ENCODE results near the gene KBTBD4.
A peak's percentile ranks its signal among the peaks of the same experiment; 100 is the strongest.
"Not testable (repeated sequence)": the region's sequence is repeated elsewhere in the genome, so short reads cannot be mapped to it uniquely, and the experiment has no call there.

KBTBD4 gene

GRCh38 chr11:47583844-47584243 is 5.1 kb upstream of the KBTBD4 start:
- Mint-ChIP-seq H3K9me3 (no peaks in the 10 kb centered on the region), H3K4me3 (no peak overlapping the region), H3K27me3 (ENCODE audit: low read depth) (no peaks in the 10 kb centered on the region), H3K4me1 (ENCODE audit: low read depth) (peaks cover 14% of the 10 kb centered on the region), H3K36me3 (ENCODE audit: low read depth) (peaks cover 25% of the 10 kb centered on the region), H3K27ac (no peak overlapping the region)

DNA sequence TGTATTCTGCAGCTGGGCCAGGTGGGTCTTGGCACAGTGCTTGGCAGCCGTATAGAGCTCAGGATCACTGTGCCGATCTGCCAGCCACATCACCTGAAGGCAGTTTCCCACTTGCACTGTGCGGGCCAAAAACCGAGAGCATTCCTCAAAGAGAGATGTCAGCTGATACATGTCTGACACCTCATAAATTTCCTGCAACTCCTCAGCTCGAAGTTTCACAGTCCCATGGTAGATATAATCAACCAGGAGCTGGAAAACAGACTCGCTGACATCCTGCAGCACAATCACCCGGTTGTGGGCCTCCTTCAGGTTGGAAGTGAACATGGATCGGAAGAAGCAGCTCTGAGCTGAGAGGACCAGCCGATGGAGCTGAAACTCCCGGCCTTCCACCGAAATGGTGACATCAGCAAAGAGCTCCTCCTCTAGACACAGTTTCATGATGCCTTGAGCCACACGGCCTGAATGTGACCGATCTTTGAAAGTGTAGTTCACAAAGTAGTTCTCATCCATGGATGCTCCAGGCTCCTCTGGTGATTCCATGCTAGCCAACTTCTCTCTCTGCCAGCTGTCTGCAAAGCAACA is 1.2 kb downstream of the KBTBD4 start:
- peak overlapping the region; percentile 99 for H3K4me3 Mint-ChIP-seq

DNA sequence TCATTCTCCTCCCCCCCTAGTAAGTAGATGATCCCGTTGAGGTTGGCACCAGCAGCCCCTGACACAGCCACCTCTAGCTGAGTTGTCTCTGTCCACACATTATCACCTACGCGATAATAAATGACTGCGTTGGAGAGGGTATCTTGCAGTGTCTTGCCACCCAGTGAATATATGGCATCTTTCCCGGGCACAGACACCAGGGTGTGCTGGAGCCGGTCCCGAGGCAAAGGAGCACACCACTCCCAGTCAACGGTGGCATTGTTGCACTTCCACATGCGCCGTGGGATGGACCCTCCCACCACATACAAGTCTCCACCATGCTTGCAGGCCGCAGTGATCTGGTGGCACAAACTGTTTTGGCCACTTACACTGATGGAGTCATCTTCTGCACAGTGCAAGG is 5.4 kb downstream of the KBTBD4 start:
- Mint-ChIP-seq H3K4me3 (no peak overlapping the region), H3K27me3 (ENCODE audit: low read depth) (no peaks in the 10 kb centered on the region), H3K4me1 (ENCODE audit: low read depth) (peaks cover 18% of the 10 kb centered on the region), H3K27ac (no peak overlapping the region), H3K9me3 (no peaks in the 10 kb centered on the region), H3K36me3 (ENCODE audit: low read depth) (peaks cover 46% of the 10 kb centered on the region)

More for the DNA sequence above, 1.2 kb downstream of the KBTBD4 start:
- Mint-ChIP-seq H3K36me3 (ENCODE audit: low read depth) (peaks cover 43% of the 10 kb centered on the region), H3K9me3 (no peaks in the 10 kb centered on the region), H3K27me3 (ENCODE audit: low read depth) (no peaks in the 10 kb centered on the region), H3K4me1 (ENCODE audit: low read depth) (peaks cover 25% of the 10 kb centered on the region), H3K27ac (no peak overlapping the region)

DNA sequence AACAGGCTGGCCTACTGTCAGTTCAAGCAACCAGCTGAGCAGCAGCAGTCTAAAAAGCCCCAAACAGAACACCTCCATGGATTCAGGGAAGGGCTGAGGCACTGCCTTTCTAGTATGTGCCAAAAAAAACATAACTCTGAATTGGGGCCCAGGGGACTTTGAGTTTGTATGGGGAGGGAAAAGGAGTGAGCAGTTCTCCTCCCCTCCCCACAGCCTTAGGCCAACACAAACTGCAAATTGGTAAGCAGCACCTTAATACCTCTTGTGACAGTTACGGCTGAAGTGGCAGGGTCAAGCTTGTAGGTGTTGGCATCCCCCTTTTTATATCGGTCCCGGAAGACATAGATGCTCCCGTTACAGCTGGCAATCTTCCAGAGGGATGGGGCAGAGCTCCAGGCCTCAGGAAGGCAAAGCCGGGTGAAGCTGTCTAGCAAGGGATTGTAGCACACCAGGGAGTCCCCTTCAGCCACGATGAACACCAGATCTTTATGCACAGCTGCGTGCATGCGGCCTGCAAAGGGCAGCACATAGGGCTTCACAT is 6.0 kb downstream of the KBTBD4 start:
- H3K4me3 Mint-ChIP-seq: no peak overlapping the region
- H3K27ac Mint-ChIP-seq: no peak overlapping the region
- no peaks in the 10 kb centered on the region for H3K27me3 Mint-ChIP-seq (ENCODE audit: low read depth)
- peaks cover 46% of the 10 kb centered on the region for H3K36me3 Mint-ChIP-seq (ENCODE audit: low read depth)
- peaks cover 15% of the 10 kb centered on the region for H3K4me1 Mint-ChIP-seq (ENCODE audit: low read depth)
- H3K9me3 Mint-ChIP-seq: no peaks in the 10 kb centered on the region

DNA sequence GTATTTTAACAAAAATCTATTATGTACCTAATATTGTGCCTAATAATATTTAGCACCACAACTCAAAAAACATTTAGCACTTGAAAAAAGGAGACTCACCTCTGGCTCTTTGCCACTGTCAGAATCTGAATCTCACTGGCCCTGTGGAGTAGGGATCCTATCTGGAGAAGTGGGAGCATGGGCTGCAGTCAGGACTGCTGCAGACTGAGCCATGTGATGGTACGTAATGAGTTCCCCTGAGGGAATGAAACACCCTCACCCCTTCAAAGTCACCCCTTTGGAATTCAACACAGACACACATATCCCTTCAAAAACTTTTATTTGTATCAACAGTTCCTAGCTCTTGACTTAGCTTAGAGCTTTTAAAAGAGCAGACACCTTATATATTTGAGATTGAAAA is 6.9 kb downstream of the KBTBD4 start:
- peaks cover 42% of the 10 kb centered on the region for H3K36me3 Mint-ChIP-seq (ENCODE audit: low read depth)
- no peaks in the 10 kb centered on the region for H3K9me3 Mint-ChIP-seq
- peaks cover 10% of the 10 kb centered on the region for H3K4me1 Mint-ChIP-seq (ENCODE audit: low read depth)
- no peaks in the 10 kb centered on the region for H3K27me3 Mint-ChIP-seq (ENCODE audit: low read depth)
- no peak overlapping the region for H3K27ac Mint-ChIP-seq
- no peak overlapping the region for H3K4me3 Mint-ChIP-seq

GRCh38 chr11:47571357-47571729 is 7.4 kb downstream of the KBTBD4 start:
- Mint-ChIP-seq H3K27me3 (ENCODE audit: low read depth) (no peaks in the 10 kb centered on the region), H3K9me3 (no peaks in the 10 kb centered on the region), H3K4me1 (ENCODE audit: low read depth) (peaks cover 15% of the 10 kb centered on the region), H3K36me3 (ENCODE audit: low read depth) (peaks cover 38% of the 10 kb centered on the region), H3K4me3 (no peak overlapping the region), H3K27ac (no peak overlapping the region)

DNA sequence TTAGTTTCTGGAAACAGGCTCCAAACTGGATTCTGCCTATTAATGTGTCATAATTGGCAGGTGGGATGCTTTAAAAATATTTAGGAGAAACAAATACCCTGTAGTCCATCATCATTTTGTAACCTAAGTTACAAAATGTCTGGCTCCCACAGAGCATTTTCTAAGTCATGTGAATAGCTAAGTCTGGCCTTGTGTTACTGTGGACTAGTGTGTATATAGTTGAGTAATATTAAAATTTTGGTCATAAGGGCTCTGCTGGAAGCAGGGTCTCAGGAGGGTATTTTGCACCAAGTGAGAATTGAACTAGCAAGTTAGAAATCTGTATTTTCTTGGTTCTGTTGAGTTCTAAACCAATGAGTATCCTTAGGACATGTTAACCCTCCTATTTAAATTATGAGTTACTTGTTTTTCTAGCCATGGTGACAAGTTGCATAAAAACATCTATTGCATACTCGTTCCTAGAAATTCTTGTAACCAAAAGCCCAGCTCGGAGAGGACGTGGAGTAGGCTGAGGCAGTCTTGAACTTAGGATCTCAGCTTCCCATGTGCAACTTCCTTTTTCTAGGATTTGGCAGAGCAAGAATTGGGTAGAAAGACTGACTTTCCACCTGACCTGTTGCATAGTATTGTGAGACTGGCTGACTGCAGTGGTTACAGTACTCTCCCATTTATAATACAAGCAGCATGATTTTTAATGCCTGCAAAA is 8.0 kb downstream of the KBTBD4 start:
- Mint-ChIP-seq H3K9me3 (no peaks in the 10 kb centered on the region), H3K4me3 (no peak overlapping the region), H3K4me1 (ENCODE audit: low read depth) (peaks cover 15% of the 10 kb centered on the region), H3K27ac (no peak overlapping the region), H3K36me3 (ENCODE audit: low read depth) (peaks cover 36% of the 10 kb centered on the region), H3K27me3 (ENCODE audit: low read depth) (no peaks in the 10 kb centered on the region)

- Mint-ChIP-seq H3K27me3 (ENCODE audit: low read depth) (no peaks in the 10 kb centered on the region), H3K27ac (no peak overlapping the region), H3K9me3 (no peaks in the 10 kb centered on the region), H3K4me3 (no peak overlapping the region), H3K36me3 (ENCODE audit: low read depth) (peaks cover 33% of the 10 kb centered on the region), H3K4me1 (ENCODE audit: low read depth) (peaks cover 14% of the 10 kb centered on the region)
Observed at GRCh38 chr11:47569646-47570045, 9.1 kb downstream of the KBTBD4 start.

DNA sequence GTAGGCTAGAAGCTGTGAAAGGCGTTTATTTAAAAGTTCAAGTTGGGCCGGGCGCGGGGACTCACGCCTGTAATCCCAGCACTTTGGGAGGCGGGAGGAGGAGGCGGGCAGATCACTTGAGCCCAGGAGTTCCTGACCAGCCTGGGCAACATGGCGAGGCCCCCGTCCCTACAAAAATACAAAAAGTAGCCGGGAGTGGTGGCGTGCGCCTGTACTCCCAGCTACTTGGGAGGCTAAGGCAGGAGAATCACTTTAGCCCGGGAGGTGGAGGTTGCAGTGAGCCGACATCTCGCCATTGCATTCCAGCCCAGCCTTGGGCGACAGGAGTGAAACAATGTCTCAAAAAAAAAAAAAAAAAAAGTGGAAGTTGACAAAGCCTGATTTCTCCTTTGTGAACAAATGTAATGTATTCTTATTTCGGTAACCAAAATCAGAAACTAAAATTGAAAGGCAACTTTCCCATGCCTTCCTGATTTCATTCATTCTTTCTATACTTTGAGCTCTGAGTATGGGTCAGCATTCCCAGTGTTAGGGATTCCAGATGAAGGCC is 12.5 kb downstream of the KBTBD4 start:
- Mint-ChIP-seq H3K27ac (peak overlapping the region; percentile 65), H3K4me1 (ENCODE audit: low read depth) (peaks cover 6% of the 10 kb centered on the region), H3K27me3 (ENCODE audit: low read depth) (no peaks in the 10 kb centered on the region), H3K36me3 (ENCODE audit: low read depth) (peaks cover 12% of the 10 kb centered on the region), H3K9me3 (no peaks in the 10 kb centered on the region), H3K4me3 (peak overlapping the region; percentile 81)

DNA sequence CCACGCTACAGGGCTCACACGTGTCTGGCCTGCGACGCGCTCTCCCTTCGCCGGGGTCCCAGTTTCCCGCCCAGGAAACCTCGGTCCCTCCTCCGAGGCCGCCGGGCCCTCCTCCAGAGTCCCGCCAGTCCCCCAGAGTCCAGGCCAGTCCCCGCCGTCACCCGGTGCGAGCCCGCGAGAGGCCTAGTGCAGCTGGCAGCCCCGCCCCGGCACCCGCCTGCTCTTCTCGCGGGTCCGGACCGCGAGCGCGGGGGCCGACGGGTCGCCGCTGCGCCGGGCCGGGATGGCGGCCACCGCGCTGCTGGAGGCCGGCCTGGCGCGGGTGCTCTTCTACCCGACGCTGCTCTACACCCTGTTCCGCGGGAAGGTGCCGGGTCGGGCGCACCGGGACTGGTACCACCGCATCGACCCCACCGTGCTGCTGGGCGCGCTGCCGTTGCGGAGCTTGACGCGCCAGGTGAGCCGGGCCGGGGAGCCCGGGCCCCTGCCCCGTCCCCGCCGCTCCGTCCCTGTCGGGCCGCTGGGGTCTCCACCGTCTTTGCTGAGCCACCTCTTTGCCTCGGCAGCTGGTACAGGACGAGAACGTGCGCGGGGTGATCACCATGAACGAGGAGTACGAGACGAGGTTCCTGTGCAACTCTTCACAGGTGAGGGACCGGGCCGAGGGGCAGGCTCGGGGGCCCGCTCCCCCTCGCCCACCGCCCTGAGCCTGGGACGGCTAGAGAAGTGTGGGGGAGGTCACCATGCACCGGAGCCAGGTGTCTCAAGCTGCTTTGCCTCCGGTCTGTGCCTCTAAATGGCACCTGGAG is 13.2 kb downstream of the KBTBD4 start, which contains the start of gene PTPMT1:
Gene PTPMT1 (plus strand): TSS at position 260 of the 809 bp plus-strand sequence. CDS start 24 bp downstream, at position 284.
- peaks cover 9% of the 10 kb centered on the region for H3K36me3 Mint-ChIP-seq (ENCODE audit: low read depth)
- H3K27ac Mint-ChIP-seq: peak within 1 kb of the TSS; percentile 65
- H3K27me3 Mint-ChIP-seq (ENCODE audit: low read depth): no peaks in the 10 kb centered on the region
- no peaks in the 10 kb centered on the region for H3K9me3 Mint-ChIP-seq
- H3K4me1 Mint-ChIP-seq (ENCODE audit: low read depth): peaks cover 6% of the 10 kb centered on the region
- H3K4me3 Mint-ChIP-seq: peak within 1 kb of the TSS; percentile 81

GRCh38 chr11:47564933-47565339 is 13.8 kb downstream of the KBTBD4 start:
- peak overlapping the region; percentile 67 for H3K4me3 Mint-ChIP-seq
- peaks cover 6% of the 10 kb centered on the region for H3K36me3 Mint-ChIP-seq (ENCODE audit: low read depth)
- H3K27ac Mint-ChIP-seq: peak overlapping the region; percentile 63
- H3K9me3 Mint-ChIP-seq: no peaks in the 10 kb centered on the region
- peaks cover 6% of the 10 kb centered on the region for H3K4me1 Mint-ChIP-seq (ENCODE audit: low read depth)
- no peaks in the 10 kb centered on the region for H3K27me3 Mint-ChIP-seq (ENCODE audit: low read depth)

GRCh38 chr11:47564366-47564765 is 14.4 kb downstream of the KBTBD4 start:
- Mint-ChIP-seq H3K27ac (peak overlapping the region; percentile 9), H3K4me3 (peak overlapping the region; percentile 25)
- H3K4me1 Mint-ChIP-seq (ENCODE audit: low read depth); H3K36me3 Mint-ChIP-seq (ENCODE audit: low read depth); H3K9me3 Mint-ChIP-seq; H3K27me3 Mint-ChIP-seq (ENCODE audit: low read depth): not testable (repeated sequence)

GRCh38 chr11:47562393-47562792 is 16.4 kb downstream of the KBTBD4 start:
- not testable (repeated sequence) for H3K9me3 Mint-ChIP-seq; H3K4me1 Mint-ChIP-seq (ENCODE audit: low read depth); H3K27ac Mint-ChIP-seq; H3K36me3 Mint-ChIP-seq (ENCODE audit: low read depth); H3K4me3 Mint-ChIP-seq; H3K27me3 Mint-ChIP-seq (ENCODE audit: low read depth)

GRCh38 chr11:47560426-47560825 is 18.3 kb downstream of the KBTBD4 start:
- Mint-ChIP-seq H3K27me3 (ENCODE audit: low read depth) (no peaks in the 10 kb centered on the region), H3K27ac (no peak overlapping the region), H3K9me3 (no peaks in the 10 kb centered on the region), H3K4me3 (no peak overlapping the region), H3K4me1 (ENCODE audit: low read depth) (no peaks in the 10 kb centered on the region), H3K36me3 (ENCODE audit: low read depth) (no peaks in the 10 kb centered on the region)

Data from T-helper 1 cell treated with Interleukin-12 subunit alpha and Interleukin-12 subunit beta and Interleukin-4 antibody, amounts not matched to agents 30 μg/mL and 1 μg/mL, for 36 hours (primary cell).